DMS 273 (cell line): Measurements from ENCODE around the gene CD79A.
"Not testable (repeated sequence)": the region's sequence is repeated elsewhere in the genome, so short reads cannot be mapped to it uniquely, and the experiment has no call there.

ENCODE experiments used
- DNase-seq: peaks from one replicate; lab custom pipeline; 2025; ENCODE audit not compliant: unreplicated experiment; lab: John Stamatoyannopoulos, UW

The CD79A gene

GRCh38 chr19:41862445-41862986, 14.6 kb upstream of the CD79A start:
- no peak for DNase-seq

GRCh38 chr19:41863209-41863931, 13.7 kb upstream of the CD79A start:
- no peak for DNase-seq

GRCh38 chr19:41864374-41864773, 12.7 kb upstream of the CD79A start:
- DNase-seq = no peak

GRCh38 chr19:41866284-41866683, 10.8 kb upstream of the CD79A start:
- peak; percentile 64 for DNase-seq

GRCh38 chr19:41868120-41868988, 8.7 kb upstream of the CD79A start:
- peak; percentile 47 for DNase-seq

- no peak for DNase-seq
These were observed 8.1 kb upstream of the CD79A start for GRCh38 chr19:41868989-41869300.

- DNase-seq = peak; percentile 59
These were observed 7.6 kb upstream of the CD79A start for GRCh38 chr19:41869374-41869955.

GRCh38 chr19:41870401-41870873, 6.6 kb upstream of the CD79A start:
- peak; percentile 65 for DNase-seq

- DNase-seq = peak; percentile 70
These were observed 5.3 kb upstream of the CD79A start for GRCh38 chr19:41871573-41872383.

- peak; percentile 70 for DNase-seq
These were observed 4.7 kb upstream of the CD79A start for GRCh38 chr19:41872384-41872774.

GRCh38 chr19:41872775-41873647, 4.1 kb upstream of the CD79A start:
- peak; percentile 92 for DNase-seq

GRCh38 chr19:41875973-41876372, 1.1 kb upstream of the CD79A start:
- DNase-seq = not testable (repeated sequence)

GRCh38 chr19:41877916-41878905, 1.1 kb downstream of the CD79A start:
- DNase-seq = no peak

- DNase-seq = no peak
These were observed 2.0 kb downstream of the CD79A start for GRCh38 chr19:41879080-41879479.

- no peak for DNase-seq
These were observed 2.7 kb downstream of the CD79A start for GRCh38 chr19:41879670-41880328.

- no peak for DNase-seq
These were observed 3.2 kb downstream of the CD79A start for GRCh38 chr19:41880329-41880708.

- peak; percentile 71 for DNase-seq
These were observed 5.7 kb downstream of the CD79A start, which contains the start of gene ARHGEF1 for GRCh38 chr19:41882568-41883462. TSS of gene ARHGEF1 (plus strand) at chr19:41883184. CDS start at chr19:41888083, 4,899 bp downstream.
